ENCODE measurements around the gene ZNF451.

- TF ChIP-seq CTCF (IDR thresholded peaks at IDR 0.05) (no peak), POLR2A (IDR thresholded peaks at IDR 0.05) (no peak)
These were observed 84.0 kb downstream of the ZNF451 start for GRCh38 chr6:57173886-57174510.

All from prostate gland (tissue), 2 donors.